ENCODE measurements around the gene ODF2L. TPM values are rescaled to one million over a fixed set of nuclear protein-coding genes. Genes with fewer than 3 reads are reported as not detected.
"Not testable (repeated sequence)": the region's sequence is repeated elsewhere in the genome, so short reads cannot be mapped to it uniquely, and the experiment has no call there.

ODF2L gene
- total and polyA plus RNA-seq, 9 of the 15 experiments (the other 6 are each of a cell fraction or from before 2014, with no cell fraction given): 2.2 to 6.0 (median 4.7) TPM

DNA sequence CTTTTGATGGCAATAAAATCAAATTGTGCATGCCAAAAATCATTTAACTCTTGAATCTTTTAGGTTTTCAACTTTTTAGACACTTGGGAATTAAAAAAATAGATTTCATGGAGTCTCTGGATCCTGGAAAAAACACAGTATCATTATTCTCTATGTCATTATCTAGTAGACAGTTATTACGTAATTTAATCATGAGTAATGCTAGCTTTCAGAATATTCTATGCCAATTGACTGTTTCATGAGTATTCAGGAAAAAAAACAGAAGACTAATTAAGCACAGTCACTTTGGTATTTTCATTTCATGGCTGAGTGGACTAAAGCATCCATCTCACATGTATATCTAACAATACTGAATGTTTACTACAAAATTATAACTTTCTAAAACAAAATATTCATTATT, 44.0 kb downstream of the ODF2L start:
- WGBS (ENCODE audit: insufficient coverage, low coverage, missing lambda C conversion rate): 8% methylated on average over 1 of the region's 1 CpG
- no peak overlapping the region for H3K27ac ChIP-seq (ENCODE audit: extremely low read depth, low read depth, low read length)
- H3K9me3 ChIP-seq (replicated peaks; ENCODE audit: control insufficient read depth, insufficient read depth, low read depth, low read length): no peaks in the 10 kb centered on the region
- H3K27me3 ChIP-seq (ENCODE audit: control insufficient read depth in 2 of 2, insufficient read depth in 2 of 2, low read length in 2 of 2): no peaks in the 10 kb centered on the region
- no peak overlapping the region for H3K4me2 ChIP-seq (ENCODE audit: insufficient read depth, low read length)
- H3K4me3 ChIP-seq: no peak overlapping the region
- no peaks in the 10 kb centered on the region for H3K36me3 ChIP-seq (ENCODE audit: control insufficient read depth, insufficient read depth, low read length)
- ChIA-PET POLR2A (interaction anchor here (0.6 to 1.3 kb wide), 2 partner anchors 10 to 97 kb away, joined by 3 to 4 read pairs; no protein-coding TSS in a partner anchor), CTCF (ENCODE audit: low intra/inter-chr PET ratio) (no interaction called here)
- no peaks in the 10 kb centered on the region for H3K9me1 ChIP-seq (ENCODE audit: control insufficient read depth, insufficient read depth, low read length)
- in situ Hi-C loops (cut with MboI): no loop called here
- no peak for TF ChIP-seq TAF15 (IDR thresholded peaks at IDR 0.05; ENCODE audit: low read depth, low read length)
- TF ChIP-seq CEBPG (CRISPR knock-in tag; IDR thresholded peaks at IDR 0.05): no peak
- TF ChIP-seq CEBPG (tag; conservative IDR thresholded peaks at IDR 0.05 in 1 of 2, IDR thresholded peaks at IDR 0.05 in 1 of 2): 0 out of 4 replicates have a peak, but pooled peaks of 1 of the 2 experiments have one; percentile 16
- BruUV-seq (replicated peaks): no TSS peak
- H3K79me2 ChIP-seq (ENCODE audit: control insufficient read depth, insufficient read depth, low read length): no peaks in the 10 kb centered on the region
- H2AFZ ChIP-seq (ENCODE audit: low read depth, low read length): no peak overlapping the region
- ATAC-seq: no peak
- intact Hi-C loops (cut with micrococcal nuclease): no loop called here
- H3K9ac ChIP-seq (ENCODE audit: insufficient read depth in 1 of 2, low read depth in 2 of 2, low read length in 2 of 2): no peak overlapping the region
- no peak for DNase-seq (ENCODE audit: extremely low read depth in 1 of 4, low spot score in 3 of 4)
- no peak for FAIRE-seq
- no peaks in the 10 kb centered on the region for H4K20me1 ChIP-seq (replicated peaks; ENCODE audit: control insufficient read depth, insufficient read depth, low read length)
- no peaks in the 10 kb centered on the region for H3K4me1 ChIP-seq (replicated peaks in 1 of 2; ENCODE audit: control insufficient read depth in 2 of 2, insufficient read depth in 2 of 2, low read length in 2 of 2)

DNA sequence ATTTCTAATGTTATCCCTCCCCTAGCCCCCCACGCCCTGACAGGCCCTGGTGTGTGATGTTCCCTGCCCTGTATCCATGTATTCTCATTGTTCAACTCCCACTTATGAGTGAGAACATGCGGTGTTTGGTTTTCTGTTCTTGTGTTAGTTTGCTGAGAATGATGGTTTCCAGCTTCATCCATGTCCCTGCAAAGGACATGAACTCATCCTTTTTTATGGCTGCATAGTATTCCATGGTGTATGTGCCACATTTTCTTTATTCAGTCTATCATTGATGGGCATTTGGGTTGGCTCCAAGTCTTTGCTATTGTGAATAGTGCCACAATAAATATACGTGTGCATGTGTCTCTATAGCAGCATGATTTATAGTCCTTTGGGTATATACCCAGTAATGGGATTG, 45.9 kb downstream of the ODF2L start:
- H3K4me2 ChIP-seq (ENCODE audit: insufficient read depth, low read length); H2AFZ ChIP-seq (ENCODE audit: low read depth, low read length); H3K27ac ChIP-seq (ENCODE audit: extremely low read depth, low read depth, low read length); H3K27me3 ChIP-seq (ENCODE audit: control insufficient read depth in 2 of 2, insufficient read depth in 2 of 2, low read length in 2 of 2); H4K20me1 ChIP-seq (replicated peaks; ENCODE audit: control insufficient read depth, insufficient read depth, low read length); H3K9ac ChIP-seq (ENCODE audit: insufficient read depth in 1 of 2, low read depth in 2 of 2, low read length in 2 of 2); FAIRE-seq; H3K4me3 ChIP-seq; H3K79me2 ChIP-seq (ENCODE audit: control insufficient read depth, insufficient read depth, low read length); in situ Hi-C loops (cut with MboI); H3K4me1 ChIP-seq (replicated peaks in 1 of 2; ENCODE audit: control insufficient read depth in 2 of 2, insufficient read depth in 2 of 2, low read length in 2 of 2); H3K36me3 ChIP-seq (ENCODE audit: control insufficient read depth, insufficient read depth, low read length); ATAC-seq; DNase-seq (ENCODE audit: extremely low read depth in 1 of 4, low spot score in 3 of 4); BruUV-seq (replicated peaks); H3K9me3 ChIP-seq (replicated peaks; ENCODE audit: control insufficient read depth, insufficient read depth, low read depth, low read length); H3K9me1 ChIP-seq (ENCODE audit: control insufficient read depth, insufficient read depth, low read length); POLR2A ChIA-PET; intact Hi-C loops (cut with micrococcal nuclease); CTCF ChIA-PET (ENCODE audit: low intra/inter-chr PET ratio): not testable (repeated sequence)
- 5% methylated on average over 3 of the region's 3 CpGs for WGBS (ENCODE audit: insufficient coverage, low coverage, missing lambda C conversion rate)
- TF ChIP-seq ZNF146 (CRISPR knock-in tag; IDR thresholded peaks at IDR 0.05; ENCODE audit: unreplicated experiment): peak; percentile 14
